HG03095 (cell line): Measurements from ENCODE around the gene TSPAN18.

ENCODE experiments used
- ATAC-seq: cut with Tn5 transposase; IDR thresholded peaks from one replicate; pipeline ENCODE4 v1.9.1; 2021; ENCODE audit warnings: moderate library complexity; ENCODE audit not compliant: unreplicated experiment

Gene TSPAN18, protein sequence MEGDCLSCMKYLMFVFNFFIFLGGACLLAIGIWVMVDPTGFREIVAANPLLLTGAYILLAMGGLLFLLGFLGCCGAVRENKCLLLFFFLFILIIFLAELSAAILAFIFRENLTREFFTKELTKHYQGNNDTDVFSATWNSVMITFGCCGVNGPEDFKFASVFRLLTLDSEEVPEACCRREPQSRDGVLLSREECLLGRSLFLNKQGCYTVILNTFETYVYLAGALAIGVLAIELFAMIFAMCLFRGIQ

DNA sequence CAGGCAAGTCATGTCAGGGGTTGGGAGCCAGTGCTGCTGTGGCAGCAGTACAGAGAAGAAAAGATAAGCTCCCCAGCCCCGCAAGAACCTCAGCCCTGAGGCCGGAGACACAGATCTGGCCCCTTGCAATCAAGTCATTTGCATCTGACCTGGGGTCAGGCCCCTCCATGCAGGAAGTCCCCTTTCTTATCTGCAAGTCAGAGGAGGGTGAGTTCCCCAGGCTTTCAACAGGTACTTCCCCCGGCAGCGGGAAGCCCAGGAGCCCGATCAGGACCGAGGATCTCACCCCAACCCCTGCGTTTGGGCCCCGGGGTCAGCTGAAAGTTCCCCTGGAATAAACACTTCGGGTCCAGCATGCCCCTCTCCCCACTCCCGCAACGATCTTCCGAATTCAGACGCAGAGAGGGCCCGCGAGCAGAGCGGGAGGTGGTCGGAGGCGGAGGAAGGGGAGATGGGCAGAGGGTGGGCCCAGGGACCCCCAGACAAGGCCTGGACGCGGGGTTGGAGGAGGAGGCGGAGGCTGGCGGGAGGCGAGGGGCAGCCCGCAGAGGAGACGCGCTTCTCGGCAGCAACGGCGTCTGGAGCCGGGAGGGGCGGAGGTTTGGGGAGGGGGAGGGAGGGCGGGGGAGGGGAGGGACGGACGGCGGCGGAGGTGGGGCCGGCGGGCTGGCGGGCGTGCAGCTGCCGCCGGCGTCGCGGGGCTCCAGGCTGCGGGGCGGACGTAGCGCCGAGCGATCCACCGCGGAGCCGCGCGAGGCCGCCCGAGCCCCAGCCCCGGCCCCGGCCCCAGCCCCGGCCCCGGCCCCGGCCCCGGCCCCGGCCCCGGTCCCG is at the start of gene TSPAN18:
Gene TSPAN18, plus strand, starts transcription at position 680 of the 831 bp plus-strand sequence. CDS start 179,455 bp downstream, outside the sequence.
- peak; percentile 84 for ATAC-seq

DNA sequence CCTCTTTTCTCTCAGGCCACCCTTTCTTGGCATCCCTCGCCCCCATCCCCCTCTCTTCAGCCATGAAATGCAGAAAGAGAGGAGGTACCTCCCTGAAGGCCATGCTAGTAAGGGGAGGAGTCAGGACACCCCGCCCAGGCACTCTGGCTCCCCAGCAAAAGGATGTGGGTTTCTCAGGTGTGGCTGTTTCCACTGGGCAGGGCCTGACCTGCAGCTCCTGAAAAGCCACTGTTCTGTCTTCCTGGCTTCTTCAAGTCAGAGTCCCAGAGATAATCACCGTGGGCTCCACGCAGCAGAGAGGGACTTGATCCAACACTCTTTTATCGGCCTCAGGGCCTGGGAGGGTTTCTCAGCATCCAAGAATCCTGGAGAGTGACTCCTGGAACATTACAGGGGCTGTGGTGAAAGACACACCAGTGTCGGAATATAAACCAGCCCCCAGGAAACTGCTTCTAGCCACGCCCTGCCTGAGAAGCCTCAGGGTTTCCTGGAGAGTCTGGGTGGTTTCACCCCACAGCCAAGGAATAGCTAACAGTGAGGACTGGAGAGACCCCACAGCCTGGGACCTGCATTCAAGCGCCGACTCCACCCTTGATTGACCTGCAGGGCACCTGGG is 45.7 kb upstream of the TSPAN18 start:
- ATAC-seq: no peak

DNA sequence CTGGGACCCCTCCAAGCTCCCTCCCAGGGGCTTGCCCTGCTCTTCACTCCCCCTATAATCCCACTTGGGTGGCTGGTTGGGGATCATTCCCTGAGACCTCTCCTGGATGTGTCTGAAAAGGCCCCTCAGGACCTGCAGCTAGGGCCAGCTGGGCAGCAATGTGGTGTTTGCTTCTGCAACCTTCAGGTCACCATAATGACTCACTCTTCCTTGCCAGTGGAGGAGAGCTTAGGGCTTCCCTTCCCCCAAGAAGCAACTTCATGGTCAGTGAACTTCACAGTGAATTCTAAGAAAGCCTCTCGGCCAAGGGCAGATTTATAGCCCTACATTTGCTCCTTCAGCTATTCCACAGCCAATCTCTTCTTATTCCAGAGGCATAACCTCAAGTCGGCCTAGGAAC is 45.1 kb upstream of the TSPAN18 start:
- no peak for ATAC-seq

DNA sequence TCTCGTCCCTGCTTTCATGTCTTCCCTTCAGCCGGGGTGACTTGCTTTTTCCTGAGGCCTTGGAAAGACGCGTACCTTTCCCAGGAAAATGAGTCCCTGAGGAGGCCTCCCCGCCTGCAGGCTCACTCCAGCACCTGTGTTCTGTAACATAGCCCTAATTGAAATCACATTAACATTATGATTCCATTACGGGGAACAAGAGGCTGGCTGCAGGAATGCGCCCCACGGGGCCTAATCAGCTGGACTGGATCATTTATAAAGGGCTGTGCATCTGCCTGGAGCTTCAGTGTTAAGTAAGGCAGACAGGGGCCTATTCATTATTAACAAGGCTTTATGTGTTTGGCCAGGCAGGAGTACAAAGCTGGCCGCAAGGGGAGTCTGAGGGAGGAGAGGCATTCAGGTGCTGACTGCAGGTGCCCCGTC is 41.9 kb upstream of the TSPAN18 start:
- no peak for ATAC-seq

DNA sequence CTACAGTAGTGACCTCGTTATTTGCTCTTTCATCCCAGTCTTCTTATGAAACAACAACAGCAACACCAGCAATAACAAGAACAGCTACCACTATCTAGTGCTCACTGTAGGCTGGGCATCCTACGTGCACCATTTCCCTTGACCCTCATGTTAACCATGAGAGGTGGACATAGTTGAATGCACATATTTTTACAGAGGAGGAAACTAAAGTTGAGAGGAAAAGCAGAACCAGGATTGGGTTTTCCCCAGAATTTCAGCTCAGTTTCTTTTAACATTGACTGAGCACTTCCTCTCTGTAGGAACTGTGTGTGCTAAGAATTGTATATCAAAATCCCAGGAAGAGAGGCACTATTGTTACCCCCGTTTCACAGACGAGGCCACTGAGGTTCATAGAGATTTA is 39.4 kb upstream of the TSPAN18 start:
- no peak for ATAC-seq

DNA sequence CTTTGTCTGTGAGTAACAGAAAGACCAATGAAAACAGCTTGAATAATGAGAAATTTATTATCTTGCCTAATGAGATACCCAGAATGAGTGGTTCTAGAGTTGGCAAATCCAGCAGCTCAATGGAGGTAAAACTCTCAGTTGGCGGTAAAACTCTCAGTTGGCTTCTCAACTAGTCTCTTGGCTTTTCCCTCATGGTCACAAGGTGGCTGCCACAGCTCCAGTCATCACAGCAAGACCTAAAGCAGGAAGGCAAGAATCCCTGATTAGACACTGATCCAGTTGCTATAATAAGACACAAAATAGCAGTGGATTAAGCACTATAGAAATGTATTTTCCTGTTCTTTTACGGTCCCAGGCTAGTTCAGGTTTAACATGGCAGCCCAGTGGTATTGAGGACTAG is 37.5 kb upstream of the TSPAN18 start:
- ATAC-seq: no peak

DNA sequence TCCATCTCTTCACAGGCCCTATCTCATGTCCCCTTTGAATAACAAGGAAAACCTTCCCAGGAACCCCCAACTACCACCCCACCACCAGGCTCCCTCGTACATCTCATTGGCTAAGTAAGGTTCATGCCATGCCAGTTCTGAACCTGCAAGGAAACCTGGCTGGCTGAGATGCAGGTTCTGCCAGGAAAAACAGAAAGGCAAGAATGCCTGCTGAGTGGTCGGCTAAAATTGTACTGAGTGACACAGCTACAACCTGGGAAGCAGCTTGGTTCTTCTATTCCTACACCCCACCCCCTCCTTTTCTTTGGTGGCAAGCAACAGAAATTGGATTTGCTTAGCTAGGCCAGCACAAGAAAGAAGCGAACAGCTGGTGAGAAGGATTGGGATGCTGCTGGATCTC is 36.1 kb upstream of the TSPAN18 start:
- no peak for ATAC-seq

DNA sequence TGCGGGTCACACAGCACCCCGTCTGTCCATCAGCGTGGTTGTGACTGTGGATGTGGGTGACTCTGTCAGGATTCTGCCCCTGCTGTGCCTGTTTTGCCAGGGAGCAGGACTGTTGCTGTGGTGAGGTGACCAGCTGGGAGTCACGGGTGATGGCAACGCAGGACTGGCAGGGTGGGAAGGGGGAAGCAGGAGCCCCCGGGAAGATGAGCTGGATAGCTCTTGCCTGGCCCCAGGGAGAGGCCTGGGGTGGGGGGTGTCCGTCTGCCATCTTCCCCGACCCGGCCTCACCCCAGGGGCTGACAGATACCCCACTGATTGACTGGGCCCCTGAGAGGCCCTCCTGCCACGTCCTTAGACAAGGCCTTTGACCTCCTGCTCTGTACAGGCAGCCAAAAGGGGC is 34.3 kb upstream of the TSPAN18 start:
- no peak for ATAC-seq

DNA sequence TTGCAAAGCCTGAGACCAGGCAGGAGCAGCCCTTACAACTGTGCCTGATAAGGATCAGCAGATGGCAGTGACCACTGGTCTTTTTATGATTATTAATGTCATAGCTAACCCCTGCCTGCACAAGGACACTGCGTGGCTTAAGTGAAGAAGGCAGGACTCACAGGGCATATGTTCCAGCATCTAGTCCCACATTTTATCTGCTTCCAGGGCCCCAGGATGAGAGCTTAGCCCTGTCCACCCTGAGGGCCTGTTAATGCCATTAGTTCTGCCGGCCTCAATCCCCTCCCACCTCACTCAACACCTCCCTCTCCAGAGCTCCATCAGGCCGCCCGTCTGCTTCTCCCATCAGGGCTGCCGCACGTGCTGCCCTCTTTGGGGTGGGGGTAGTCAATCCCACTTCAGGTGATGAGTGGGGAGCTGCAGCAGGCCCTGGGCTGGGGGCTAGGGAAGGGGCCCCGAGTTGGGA is 33.1 kb upstream of the TSPAN18 start:
- no peak for ATAC-seq

DNA sequence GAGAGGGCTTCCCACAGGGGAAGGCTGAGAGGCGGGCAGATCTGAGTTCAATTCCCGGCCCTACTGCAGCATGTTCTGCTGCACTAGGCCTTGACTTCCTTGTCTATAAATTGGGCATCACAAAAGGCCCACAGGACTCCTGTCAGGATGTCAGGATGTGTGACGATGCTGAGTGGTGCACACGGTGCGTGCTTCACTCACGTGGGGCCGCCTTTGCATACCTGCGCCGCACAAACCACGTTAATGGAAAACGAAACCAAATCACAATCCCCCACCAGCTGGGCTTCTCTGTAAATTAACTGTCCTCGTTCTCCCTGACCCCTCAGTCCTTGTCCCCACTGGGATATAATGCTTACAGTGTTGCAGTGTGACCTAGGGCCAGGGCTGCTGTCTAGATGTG is 32.3 kb upstream of the TSPAN18 start:
- ATAC-seq: no peak

DNA sequence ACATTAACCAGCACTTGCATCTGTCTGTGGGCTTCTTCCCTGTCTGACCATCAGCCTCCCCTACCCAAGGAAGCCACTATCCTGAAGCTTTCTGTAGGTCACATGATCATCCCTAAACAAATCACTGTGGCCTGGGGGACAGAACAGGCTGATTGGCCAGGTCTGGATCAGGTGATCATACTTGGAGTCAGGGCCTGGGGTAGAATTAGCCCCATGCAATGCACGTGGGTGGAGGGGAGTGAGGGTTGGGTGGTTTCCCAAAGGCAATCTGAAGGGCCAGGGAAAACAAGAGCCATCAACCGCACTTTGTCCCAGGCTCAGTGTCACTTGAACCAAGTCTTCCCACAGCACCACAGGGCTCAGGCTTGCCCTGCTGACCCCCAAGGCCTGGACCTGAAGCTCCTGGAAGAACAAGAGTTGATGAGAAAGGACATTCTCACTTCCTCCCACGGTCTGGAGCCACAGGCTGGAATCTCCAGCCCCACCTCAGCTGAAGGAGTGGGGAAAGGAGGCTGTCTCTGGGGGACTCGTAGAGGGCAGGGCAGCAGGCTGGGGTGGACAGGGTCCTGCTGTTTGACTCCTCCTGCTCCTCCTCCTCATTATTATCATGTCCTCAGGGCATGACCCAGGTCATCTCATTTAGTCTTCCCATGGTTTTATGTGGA is 31.5 kb upstream of the TSPAN18 start:
- no peak for ATAC-seq

DNA sequence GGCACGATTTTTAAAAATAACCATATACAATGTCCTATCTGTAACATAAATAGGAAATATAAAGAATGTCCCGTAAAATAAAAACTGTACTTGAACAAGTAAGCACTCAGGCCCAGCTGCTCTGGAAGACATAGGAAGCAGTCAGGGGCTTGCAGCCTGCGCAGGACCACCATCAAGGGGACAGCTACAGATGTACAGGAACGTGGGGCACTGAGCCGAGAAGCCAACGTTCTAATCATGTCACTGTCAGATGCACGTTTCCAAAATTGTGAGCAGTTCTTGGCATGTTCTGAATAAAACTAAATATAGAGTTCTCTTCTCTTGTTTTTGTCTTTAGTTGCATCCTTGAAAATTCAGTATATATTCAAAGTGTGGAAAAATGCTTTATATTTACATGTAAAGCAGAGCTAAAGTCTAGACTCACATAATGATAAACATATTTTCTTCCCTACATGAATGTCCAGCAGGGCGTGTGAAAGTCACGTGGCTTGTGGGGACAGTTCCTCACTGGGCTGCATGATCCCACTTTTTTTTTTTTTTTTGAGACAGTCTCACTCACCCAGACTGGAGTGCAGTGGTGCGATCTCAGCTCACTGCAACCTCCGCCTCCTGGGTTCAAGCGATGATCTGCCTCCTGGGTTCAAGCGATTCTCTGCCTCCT is 28.4 kb upstream of the TSPAN18 start:
- no peak for ATAC-seq

DNA sequence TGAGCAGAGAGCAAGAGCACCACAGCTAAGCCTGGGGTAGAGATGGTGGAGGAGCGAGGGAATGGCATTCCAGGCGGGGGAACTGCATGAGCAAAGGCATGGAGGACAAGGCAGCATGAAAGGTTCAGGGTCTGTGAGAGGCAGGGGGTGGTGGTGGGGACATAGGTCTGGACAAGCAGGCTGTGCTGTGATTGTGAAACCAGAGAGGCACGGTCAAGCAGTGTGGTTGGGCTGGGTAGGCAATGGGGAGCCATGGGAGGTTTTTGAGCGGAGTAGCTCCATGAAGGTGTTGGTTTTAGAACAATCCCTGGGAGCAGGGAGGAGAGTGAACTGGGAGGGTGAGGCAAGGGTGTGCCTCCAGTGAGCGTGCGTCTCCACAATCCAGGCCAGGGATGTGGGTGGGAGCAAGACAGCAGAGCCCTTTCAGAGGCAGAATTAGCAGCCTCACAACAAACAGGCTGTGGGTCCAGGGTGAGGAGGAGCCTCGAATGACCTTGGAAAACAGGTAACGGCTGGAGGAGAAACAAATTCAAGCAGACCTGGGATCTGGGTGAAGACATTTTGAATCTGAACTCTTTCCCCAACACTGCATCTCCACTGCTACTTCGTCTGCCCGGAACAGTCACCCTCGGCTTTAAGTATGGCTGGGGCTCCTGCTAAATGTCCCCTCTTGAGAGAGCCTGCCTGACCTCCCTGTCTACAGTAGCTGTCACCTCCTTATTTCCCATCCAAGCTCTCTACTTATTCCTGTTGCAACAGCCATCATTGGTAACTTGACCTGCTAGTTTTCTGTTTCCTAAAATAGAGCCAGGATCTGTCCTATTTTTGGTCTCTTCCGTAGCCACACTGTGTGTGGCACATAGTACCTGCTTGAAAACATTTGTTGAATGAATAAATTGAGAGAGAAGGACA is 27.0 kb upstream of the TSPAN18 start:
- no peak for ATAC-seq

DNA sequence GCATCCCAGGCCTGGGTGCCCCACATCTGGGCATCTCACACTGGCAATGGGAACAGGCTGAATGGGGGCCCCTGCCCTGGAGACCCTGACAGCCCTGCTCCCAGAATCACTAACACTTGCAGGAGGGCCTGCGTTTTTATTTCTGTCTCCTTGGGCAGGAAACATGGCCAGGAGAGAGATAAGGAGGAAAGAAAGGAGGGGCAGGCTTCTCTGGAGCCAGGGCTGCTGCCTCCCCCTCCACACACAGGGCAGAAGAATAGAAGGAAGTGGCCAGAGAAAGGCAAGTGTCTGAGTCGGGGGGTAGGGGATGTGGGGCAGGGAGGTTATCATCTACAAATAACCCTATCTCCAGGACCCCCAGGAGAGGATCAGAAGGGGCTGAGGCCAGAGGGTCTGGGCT is 25.5 kb upstream of the TSPAN18 start:
- no peak for ATAC-seq

DNA sequence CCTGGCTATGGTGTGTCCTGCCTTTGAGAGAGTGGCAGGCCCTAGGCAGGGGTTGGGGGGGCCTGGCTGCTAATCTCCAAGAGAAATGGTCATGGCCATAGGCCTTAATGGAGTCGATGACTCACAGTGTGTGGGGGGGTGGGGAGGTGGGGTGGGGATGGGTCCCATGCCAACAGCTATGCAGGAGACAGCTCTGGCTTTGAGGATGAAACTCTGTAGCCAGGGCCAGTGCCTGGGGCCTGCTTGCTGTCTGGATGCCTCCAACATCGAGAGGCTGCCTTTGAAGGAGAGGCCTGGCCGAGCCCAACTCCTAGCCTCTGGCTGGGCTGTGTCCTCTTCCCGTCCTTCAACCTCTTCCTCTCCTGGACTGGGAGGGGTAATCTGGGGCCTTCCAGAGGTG is 23.9 kb upstream of the TSPAN18 start:
- ATAC-seq: no peak

DNA sequence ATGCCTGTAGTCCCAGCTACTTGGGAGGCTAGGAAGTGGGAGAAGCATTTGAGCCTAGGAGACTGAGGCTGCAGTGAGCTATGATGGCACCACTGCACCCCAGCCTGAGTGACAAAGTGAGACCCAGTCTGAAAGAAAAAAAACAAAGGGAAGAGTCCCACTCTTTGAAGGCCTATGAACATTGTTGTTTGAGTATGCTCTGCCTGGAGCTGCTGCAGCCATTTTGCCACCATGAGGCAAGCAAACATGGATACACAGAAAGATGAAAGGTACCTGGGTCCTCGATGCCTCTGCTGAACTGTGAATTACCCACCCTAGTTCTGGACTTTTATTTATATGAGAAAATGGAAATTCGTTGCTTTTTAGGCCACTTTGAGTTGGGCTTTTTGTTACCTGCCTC is 19.7 kb upstream of the TSPAN18 start:
- no peak for ATAC-seq

DNA sequence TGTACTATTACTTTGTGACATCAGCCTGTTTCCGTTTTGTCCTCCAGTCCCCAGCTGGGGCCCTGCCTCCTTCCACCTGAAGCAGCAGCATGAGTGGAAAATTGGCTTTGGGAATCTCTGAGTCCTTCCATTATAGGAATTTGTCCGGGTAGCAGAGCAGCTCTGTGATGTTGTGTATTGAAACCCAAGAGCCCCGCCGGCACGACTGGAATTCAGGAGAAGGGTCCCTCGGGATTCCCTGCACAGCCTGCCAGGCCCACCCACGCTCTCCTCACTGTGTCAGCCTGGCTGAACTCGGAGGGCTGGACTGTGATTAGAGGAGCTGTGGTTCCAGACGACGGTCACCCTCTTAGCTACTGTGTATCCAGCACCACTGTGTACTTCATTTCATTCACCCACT is 18.8 kb upstream of the TSPAN18 start:
- ATAC-seq: no peak

DNA sequence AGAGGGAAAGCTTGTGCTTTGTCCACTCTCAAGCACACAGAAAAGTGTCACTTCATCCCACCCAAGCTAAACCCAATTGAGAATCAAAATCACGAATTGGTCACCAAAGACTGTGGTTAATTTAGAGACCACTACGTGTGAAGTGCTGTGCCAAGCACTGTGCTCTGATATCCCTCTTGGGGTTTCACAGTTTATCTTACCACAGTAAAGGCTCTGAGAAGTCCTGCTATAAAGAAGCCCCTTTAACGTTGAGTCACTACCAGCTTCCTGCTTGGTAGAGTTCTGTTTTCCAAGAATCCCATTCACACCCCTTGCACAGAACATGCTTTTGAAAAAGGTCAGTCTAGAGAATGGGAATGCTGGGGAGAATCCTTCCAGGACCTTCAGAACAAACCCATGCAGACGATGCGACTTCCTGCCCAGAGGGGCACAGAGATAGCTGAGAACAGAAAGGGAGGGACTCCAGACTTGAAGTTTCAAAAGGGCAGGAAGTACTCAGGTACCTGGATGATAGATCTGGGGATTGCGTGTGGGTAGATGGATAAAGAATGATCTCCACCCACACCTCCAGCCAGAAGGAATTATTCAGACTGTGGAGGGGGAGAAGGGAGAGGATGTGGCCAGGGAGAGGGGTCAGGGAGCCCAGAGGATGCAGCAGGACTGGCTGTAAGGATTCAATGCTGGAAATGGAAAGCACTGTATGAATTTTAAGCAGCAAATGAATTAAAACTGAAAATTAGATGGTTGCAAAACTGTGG is 18.1 kb upstream of the TSPAN18 start:
- no peak for ATAC-seq

DNA sequence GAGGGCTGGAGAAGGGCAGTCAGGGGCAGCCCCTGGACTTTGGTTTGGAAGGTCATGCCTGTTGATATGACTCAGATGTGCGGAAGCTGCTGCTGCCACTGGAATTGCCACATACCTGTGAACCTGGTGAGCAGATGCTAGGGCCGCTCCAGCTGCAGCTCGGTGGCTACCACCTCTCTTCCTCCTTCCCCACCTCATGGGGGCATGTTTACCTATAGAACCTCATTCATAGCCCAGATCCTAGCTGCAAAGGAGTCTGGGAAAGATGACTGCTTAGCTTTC is 17.5 kb upstream of the TSPAN18 start:
- no peak for ATAC-seq
